Activated naive CD4-positive, alpha-beta T cell treated with anti-CD3 and anti-CD28 coated beads, Interleukin-2, amount 50 U/mL, for 16 hours (primary cell): Measurements from ENCODE around the gene TRIP10.
"Not testable (repeated sequence)": the region's sequence is repeated elsewhere in the genome, so short reads cannot be mapped to it uniquely, and the experiment has no call there.

Experiments used
- DNase-seq: peaks from one replicate; pipeline ENCODE4 v3.0.0-alpha.2; 2020

The TRIP10 gene

GRCh38 chr19:6744381-6745301 is 5.2 kb downstream of the TRIP10 start:
- no peak for DNase-seq

- no peak for DNase-seq
Observed at GRCh38 chr19:6745965-6746364, 6.5 kb downstream of the TRIP10 start.

GRCh38 chr19:6748543-6748942 is 9.1 kb downstream of the TRIP10 start:
- DNase-seq, result not testable (repeated sequence)

- DNase-seq, result no peak
Observed at GRCh38 chr19:6750062-6750461, 10.6 kb downstream of the TRIP10 start.

GRCh38 chr19:6751189-6751588 is 11.7 kb downstream of the TRIP10 start:
- DNase-seq, result no peak

GRCh38 chr19:6752256-6753177 is 13.0 kb downstream of the TRIP10 start:
- no peak for DNase-seq

GRCh38 chr19:6753178-6754031 is 13.9 kb downstream of the TRIP10 start:
- peak; percentile 85 for DNase-seq

- DNase-seq, result no peak
Observed at GRCh38 chr19:6754136-6754535, 14.7 kb downstream of the TRIP10 start.

- no peak for DNase-seq
Observed at GRCh38 chr19:6754653-6755463, 15.4 kb downstream of the TRIP10 start.

GRCh38 chr19:6760606-6761005 is 21.1 kb downstream of the TRIP10 start:
- no peak for DNase-seq

- peak; percentile 29 for DNase-seq
Observed at GRCh38 chr19:6761053-6761676, 21.7 kb downstream of the TRIP10 start.

- DNase-seq, result not testable (repeated sequence)
Observed at GRCh38 chr19:6762253-6762797, 22.8 kb downstream of the TRIP10 start.

- no peak for DNase-seq
Observed at GRCh38 chr19:6765738-6766356, 26.4 kb downstream of the TRIP10 start.

GRCh38 chr19:6766357-6767080 is 27.0 kb downstream of the TRIP10 start:
- no peak for DNase-seq

GRCh38 chr19:6767081-6767356 is 27.5 kb downstream of the TRIP10 start:
- no peak for DNase-seq

GRCh38 chr19:6767357-6768235 is 28.1 kb downstream of the TRIP10 start, which contains the start of gene SH2D3A:
SH2D3A (minus strand) TSS chr19:6767435; CDS start chr19:6763748, 3,687 bp downstream.
- peak; percentile 92 for DNase-seq

GRCh38 chr19:6768236-6768785 is 28.8 kb downstream of the TRIP10 start:
- DNase-seq, result no peak

- DNase-seq, result no peak
Observed at GRCh38 chr19:6769006-6769619, 29.6 kb downstream of the TRIP10 start.
